Measurements from ENCODE around the gene CCDC144A. TPM values are rescaled to one million over a fixed set of nuclear protein-coding genes. Genes with fewer than 3 reads are reported as not detected.
"Not testable (repeated sequence)": the region's sequence is repeated elsewhere in the genome, so short reads cannot be mapped to it uniquely, and the experiment has no call there.

Gene CCDC144A
- polyA plus RNA-seq, 12 donors, result 0.87 to 8.9 (median 3.8) TPM; not detected in 1

GRCh38 chr17:16750515-16750914, 60.5 kb downstream of the CCDC144A start:
- not testable (repeated sequence) for DNase-seq

- not testable (repeated sequence) for DNase-seq
Observed at GRCh38 chr17:16751224-16751923, 61.3 kb downstream of the CCDC144A start.

- DNase-seq, result not testable (repeated sequence)
Observed at GRCh38 chr17:16751924-16752287, 61.9 kb downstream of the CCDC144A start.

GRCh38 chr17:16757520-16757919, 67.5 kb downstream of the CCDC144A start:
- not testable (repeated sequence) for DNase-seq

- not testable (repeated sequence) for DNase-seq
Observed at GRCh38 chr17:16758177-16758576, 68.1 kb downstream of the CCDC144A start.

- DNase-seq, result not testable (repeated sequence)
Observed at GRCh38 chr17:16768290-16769175, 78.5 kb downstream of the CCDC144A start.

- DNase-seq, result not testable (repeated sequence)
Observed at GRCh38 chr17:16772394-16773145, 82.5 kb downstream of the CCDC144A start.

GRCh38 chr17:16773146-16773522, 83.1 kb downstream of the CCDC144A start:
- DNase-seq, result not testable (repeated sequence)

GRCh38 chr17:16787851-16788250, 97.8 kb downstream of the CCDC144A start:
- DNase-seq, result not testable (repeated sequence)

GRCh38 chr17:16788889-16789536, 99.0 kb downstream of the CCDC144A start:
- not testable (repeated sequence) for DNase-seq

- DNase-seq, result not testable (repeated sequence)
Observed at GRCh38 chr17:16789622-16790021, 99.6 kb downstream of the CCDC144A start.

- not testable (repeated sequence) for DNase-seq
Observed at GRCh38 chr17:16790313-16790871, 100.4 kb downstream of the CCDC144A start.

GRCh38 chr17:16794215-16794614, 104.2 kb downstream of the CCDC144A start:
- not testable (repeated sequence) for DNase-seq

GRCh38 chr17:16795894-16796293, 105.9 kb downstream of the CCDC144A start:
- not testable (repeated sequence) for DNase-seq

- DNase-seq, result not testable (repeated sequence)
Observed at GRCh38 chr17:16804851-16805250, 114.8 kb downstream of the CCDC144A start.

GRCh38 chr17:16806599-16806998, 116.6 kb downstream of the CCDC144A start:
- DNase-seq, result not testable (repeated sequence)

- DNase-seq, result not testable (repeated sequence)
Observed at GRCh38 chr17:16807620-16808019, 117.6 kb downstream of the CCDC144A start.

GRCh38 chr17:16810236-16810635, 120.2 kb downstream of the CCDC144A start:
- not testable (repeated sequence) for DNase-seq

GRCh38 chr17:16812126-16812525, 122.1 kb downstream of the CCDC144A start:
- DNase-seq, result peak; percentile 23

GRCh38 chr17:16814439-16814838, 124.4 kb downstream of the CCDC144A start:
- DNase-seq, result no peak

- no peak for DNase-seq
Observed at GRCh38 chr17:16817201-16817600, 127.2 kb downstream of the CCDC144A start.

Data from muscle of arm (tissue), 12 donors.